DOHH2 (cell line): ENCODE measurements around the gene NPHP3.

ENCODE experiments used
- H3F3A ChIP-seq: fragments of 200-600 bp; sonication (generic), shearing (Covaris generic); 2 replicates; pipeline ENCODE4 v1.6.0; 2016; ENCODE audit warnings: antibody characterized with exemption, mild to moderate bottlenecking; ENCODE audit not compliant: control insufficient read depth, insufficient read depth
- H3K27ac ChIP-seq: fragments of 200-600 bp; sonication (generic); 2 replicates; pipeline ENCODE4 v1.5.1; 2014; ENCODE audit warnings: low read depth, mild to moderate bottlenecking, low read length, moderate library complexity
- H3K27me3 ChIP-seq: fragments of 200-600 bp; sonication (generic); 2 replicates; pipeline ENCODE4 v1.6.1; 2014; ENCODE audit warnings: mild to moderate bottlenecking, low read length, mixed read lengths; ENCODE audit not compliant: control insufficient read depth
- H3K36me3 ChIP-seq: fragments of 200-600 bp; sonication (generic); 2 replicates; pipeline ENCODE4 v1.6.1; 2014; ENCODE audit warnings: mild to moderate bottlenecking, low read length, moderate library complexity, mixed read lengths; ENCODE audit not compliant: control insufficient read depth
- H3K4me1 ChIP-seq: fragments of 200-600 bp; sonication (generic); 2 replicates; pipeline ENCODE4 v1.6.1; 2014; ENCODE audit warnings: mild to moderate bottlenecking, low read length, mixed read lengths; ENCODE audit not compliant: control insufficient read depth
- H3K4me2 ChIP-seq: fragments of 200-600 bp; sonication (generic); 2 replicates; pipeline ENCODE4 v1.6.0; 2014; ENCODE audit warnings: mild to moderate bottlenecking, low read length, moderate library complexity
- H3K4me3 ChIP-seq: fragments of 200-600 bp; sonication (generic); 2 replicates; pipeline ENCODE4 v1.5.1; 2014; ENCODE audit warnings: mild to moderate bottlenecking, low read length, mixed read lengths
- H3K79me2 ChIP-seq: fragments of 200-600 bp; sonication (generic); 2 replicates; pipeline ENCODE4 v1.6.1; 2014; ENCODE audit warnings: mild to moderate bottlenecking, low read length, mixed read lengths; ENCODE audit not compliant: control insufficient read depth
- H3K9me2 ChIP-seq: fragments of 200-600 bp; sonication (generic); replicated peaks from 2 replicates; pipeline ENCODE4 v1.6.1; 2014; ENCODE audit warnings: mild to moderate bottlenecking, low read length, mixed read lengths; ENCODE audit not compliant: control insufficient read depth
- H3K9me3 ChIP-seq: fragments of 200-600 bp; sonication (generic); 2 replicates; pipeline ENCODE4 v1.6.1; 2014; ENCODE audit warnings: antibody characterized with exemption, low read length, mixed read lengths; ENCODE audit not compliant: control insufficient read depth, insufficient read depth
- H4K20me1 ChIP-seq: fragments of 200-600 bp; sonication (generic); 2 replicates; pipeline ENCODE4 v1.6.0; 2014; ENCODE audit warnings: low read depth, mild to moderate bottlenecking, antibody characterized with exemption, low read length, moderate library complexity; ENCODE audit not compliant: control insufficient read depth, insufficient read depth
- CTCF ChIP-seq: fragments of 200-600 bp; sonication (generic); IDR thresholded peaks from one replicate; pipeline ENCODE4 v1.5.1; 2014; ENCODE audit warnings: antibody characterized with exemption, mild to moderate bottlenecking, low read depth, low read length; ENCODE audit not compliant: poor library complexity, severe bottlenecking
- EZH2phosphoT487 ChIP-seq: fragments of 200-600 bp; sonication (generic); IDR thresholded peaks from 2 replicates; pipeline ENCODE4 v1.6.1; 2017; ENCODE audit warnings: borderline replicate concordance, mild to moderate bottlenecking, antibody characterized with exemption, low read length, moderate library complexity, mixed read lengths

Gene NPHP3

GRCh38 chr3:132738314-132738713, 16.1 kb upstream of the NPHP3 start:
- no peaks in the 10 kb centered on the region for H3K79me2 ChIP-seq
- H4K20me1 ChIP-seq = no peaks in the 10 kb centered on the region
- no peaks in the 10 kb centered on the region for H3K4me1 ChIP-seq
- no peak overlapping the region for H3K27ac ChIP-seq
- no peaks in the 10 kb centered on the region for H3K9me2 ChIP-seq
- peaks cover 26% of the 10 kb centered on the region for H3K27me3 ChIP-seq
- H3K9me3 ChIP-seq = no peaks in the 10 kb centered on the region
- H3F3A ChIP-seq = no peaks in the 10 kb centered on the region
- no peaks in the 10 kb centered on the region for H3K36me3 ChIP-seq
- TF ChIP-seq CTCF (no peak), EZH2phosphoT487 (no peak)
- H3K4me2 ChIP-seq = no peak overlapping the region
- H3K4me3 ChIP-seq = no peak overlapping the region

GRCh38 chr3:132735589-132735988, 13.4 kb upstream of the NPHP3 start:
- H3K27ac ChIP-seq = no peak overlapping the region
- H3F3A ChIP-seq = no peaks in the 10 kb centered on the region
- no peaks in the 10 kb centered on the region for H3K9me3 ChIP-seq
- TF ChIP-seq CTCF = no peak
- TF ChIP-seq EZH2phosphoT487 = no peak
- H3K27me3 ChIP-seq = peaks cover 46% of the 10 kb centered on the region
- H3K4me3 ChIP-seq = no peak overlapping the region
- H3K9me2 ChIP-seq = no peaks in the 10 kb centered on the region
- H3K4me2 ChIP-seq = no peak overlapping the region
- no peaks in the 10 kb centered on the region for H3K79me2 ChIP-seq
- H3K4me1 ChIP-seq = no peaks in the 10 kb centered on the region
- no peaks in the 10 kb centered on the region for H4K20me1 ChIP-seq
- H3K36me3 ChIP-seq = no peaks in the 10 kb centered on the region

GRCh38 chr3:132730891-132731580, 8.8 kb upstream of the NPHP3 start:
- no peaks in the 10 kb centered on the region for H3K36me3 ChIP-seq
- H3K27ac ChIP-seq = no peak overlapping the region
- H4K20me1 ChIP-seq = no peaks in the 10 kb centered on the region
- no peaks in the 10 kb centered on the region for H3F3A ChIP-seq
- no peak overlapping the region for H3K4me2 ChIP-seq
- H3K79me2 ChIP-seq = no peaks in the 10 kb centered on the region
- H3K4me1 ChIP-seq = peaks cover 6% of the 10 kb centered on the region; the same call in 1 of the 2 replicates
- TF ChIP-seq CTCF = peak; percentile 57
- TF ChIP-seq EZH2phosphoT487 = no peak
- H3K27me3 ChIP-seq = peaks cover 28% of the 10 kb centered on the region
- H3K4me3 ChIP-seq = no peak overlapping the region
- H3K9me2 ChIP-seq = no peaks in the 10 kb centered on the region
- H3K9me3 ChIP-seq = no peaks in the 10 kb centered on the region
